GM12878 (cell line): ENCODE data around the gene ELP4.

Source experiments
- CBX5 ChIP-seq: sonication (generic); IDR thresholded peaks from 2 replicates; pipeline ENCODE4 v1.6.1; 2016; ENCODE audit warnings: low read depth, moderate library complexity, mild to moderate bottlenecking, inconsistent platforms
- CEBPB ChIP-seq, 2 experiments: fragments of 150-350 bp in 1 of 2; IDR thresholded peaks; 2 replicates each; pipeline ENCODE4 v1.6.1; 2012 to 2014; ENCODE audit warnings: low read depth in 2 of 2, low read length in 2 of 2, borderline replicate concordance in 1 of 2, inconsistent platforms in 1 of 2
- CREB1 ChIP-seq: IDR thresholded peaks from 2 replicates; pipeline ENCODE4 v1.6.1; 2012; ENCODE audit warnings: low read depth, mild to moderate bottlenecking, inconsistent platforms
- CTCF ChIP-seq, 3 experiments: IDR thresholded peaks in 2 of 3; conservative IDR thresholded peaks in 1 of 3; 2 replicates each; pipeline ENCODE4 v1.5.1; 2011; ENCODE audit warnings: low read depth in 3 of 3, low read length in 3 of 3, mild to moderate bottlenecking in 3 of 3, control low read depth in 2 of 3, moderate library complexity in 2 of 3, inconsistent platforms in 1 of 3, mixed read lengths in 1 of 3; ENCODE audit not compliant: control insufficient read depth in 2 of 3, insufficient read depth in 1 of 3; ENCODE audit errors: extremely low read depth in 1 of 3
- EGR1 ChIP-seq, 2 experiments: IDR thresholded peaks; 1 replicate in 1 of 2; 2 replicates in 1 of 2; pipeline ENCODE4 v1.6.1; 2011 to 2012; ENCODE audit warnings: low read depth in 2 of 2, low read length in 2 of 2, borderline replicate concordance in 1 of 2, mild to moderate bottlenecking in 1 of 2, moderate library complexity in 1 of 2
- EZH2 ChIP-seq: IDR thresholded peaks from 2 replicates; pipeline ENCODE4 v1.6.1; 2012; ENCODE audit warnings: low read depth, mild to moderate bottlenecking, control low read depth, inconsistent platforms, low read length, borderline replicate concordance; ENCODE audit not compliant: control insufficient read depth
- GABPA ChIP-seq: IDR thresholded peaks from 2 replicates; pipeline ENCODE4 v1.6.1; 2014; ENCODE audit warnings: antibody characterized with exemption, low read depth, mild to moderate bottlenecking, inconsistent platforms
- HCFC1 ChIP-seq: fragments of 150-350 bp; IDR thresholded peaks from 2 replicates; pipeline ENCODE4 v1.6.1; 2014; ENCODE audit warnings: low read length
- LARP7 ChIP-seq: fragments of 450-650 bp; IDR thresholded peaks from 2 replicates; pipeline ENCODE4 v1.6.1; 2017; ENCODE audit warnings: mild to moderate bottlenecking
- NBN ChIP-seq: fragments of 450-650 bp; IDR thresholded peaks from 2 replicates; pipeline ENCODE4 v1.6.1; 2016
- REST ChIP-seq: IDR thresholded peaks from 2 replicates; pipeline ENCODE4 v1.6.1; 2012; ENCODE audit warnings: mild to moderate bottlenecking, low read depth, low read length
- SP1 ChIP-seq: IDR thresholded peaks from one replicate; pipeline ENCODE4 v1.6.1; 2011; ENCODE audit warnings: low read depth, low read length
- TARDBP ChIP-seq: IDR thresholded peaks from 2 replicates; pipeline ENCODE4 v1.6.1; 2016; ENCODE audit warnings: borderline replicate concordance
- YY1 ChIP-seq: IDR thresholded peaks from 2 replicates; pipeline ENCODE4 v1.6.1; 2011; ENCODE audit warnings: low read depth, mild to moderate bottlenecking, low read length

DNA sequence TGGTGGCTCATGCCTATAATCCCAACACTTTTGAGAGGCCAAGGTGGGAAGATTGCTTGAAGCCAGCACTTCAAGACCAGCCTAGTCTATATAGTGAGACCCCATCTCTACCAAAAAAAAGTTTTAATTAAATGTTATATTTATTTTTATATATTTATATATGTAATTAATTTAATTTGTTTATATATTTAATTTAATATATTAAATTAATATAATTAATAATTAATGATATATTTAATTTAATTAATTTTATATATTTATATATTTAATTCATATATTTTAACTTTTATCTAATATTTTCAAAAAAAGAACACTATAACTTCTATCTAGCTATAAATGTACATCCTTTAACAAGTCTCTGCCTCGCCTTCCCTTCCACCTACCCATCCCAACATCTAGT lies 196.8 kb downstream of the ELP4 start:
- TF ChIP-seq EGR1 (IDR thresholded peaks at IDR 0.05; ENCODE audit: borderline replicate concordance in 1 of 2, low read depth in 2 of 2, low read length in 2 of 2) (no peak), HCFC1 (no peak), CBX5 (no peak), SP1 (no peak), CTCF (IDR thresholded peaks at IDR 0.05 in 2 of 3, conservative IDR thresholded peaks at IDR 0.05 in 1 of 3; ENCODE audit: control insufficient read depth in 2 of 3, extremely low read depth in 1 of 3, insufficient read depth in 1 of 3, low read depth in 3 of 3, low read length in 3 of 3) (no peak), REST (no peak), YY1 (no peak), TARDBP (no peak), EZH2 (no peak), LARP7 (no peak), CREB1 (no peak), CEBPB (IDR thresholded peaks at IDR 0.05; ENCODE audit: borderline replicate concordance in 1 of 2, low read depth in 2 of 2, low read length in 2 of 2) (no peak), NBN (no peak), GABPA (no peak)
